Brain pericyte (primary cell): ENCODE results near the gene EDAR.

Source experiments
- DNase-seq: peaks from one replicate; pipeline ENCODE4 v3.0.0-alpha.2; 2012; ENCODE audit warnings: low read depth, low spot score

EDAR gene

DNA sequence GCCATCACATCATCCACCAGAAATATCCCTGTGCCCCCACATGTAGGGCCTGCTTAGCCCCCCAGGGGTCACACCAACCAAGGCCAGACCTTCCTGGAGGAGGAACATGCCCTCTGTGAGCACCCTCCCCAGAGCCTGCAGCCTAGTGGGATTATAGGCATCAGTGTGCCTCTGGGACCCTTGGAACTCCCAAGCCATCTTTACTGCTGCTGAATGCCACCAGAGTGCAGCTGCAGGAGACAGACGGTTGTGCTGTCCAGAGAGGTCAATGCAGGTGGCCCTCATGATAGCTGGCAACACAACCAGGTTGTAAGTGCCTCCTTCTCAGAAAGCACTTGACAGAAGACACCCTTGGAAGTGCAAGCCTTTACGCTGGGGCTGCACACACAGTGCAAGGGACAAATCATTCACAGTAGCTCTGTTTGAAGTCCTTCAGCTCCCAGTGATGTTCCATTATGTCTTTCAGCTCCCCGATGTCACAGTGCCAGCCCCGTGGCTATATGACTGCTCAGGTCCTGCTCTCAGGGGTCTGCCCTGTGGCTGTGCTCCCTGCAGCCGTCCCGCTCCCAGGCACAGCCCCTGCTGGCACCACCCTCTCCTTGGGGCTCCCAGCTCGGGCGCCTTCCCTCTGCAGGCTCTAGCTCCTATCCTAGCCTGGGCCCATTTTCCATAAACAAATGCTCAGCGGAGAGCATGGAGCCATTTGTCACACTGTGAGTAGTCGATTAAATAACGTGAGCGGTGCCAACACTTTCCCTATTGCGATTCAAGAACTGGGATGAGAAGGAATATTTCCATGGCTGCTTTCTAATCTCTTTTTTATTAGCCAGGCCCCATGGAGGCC, 65.1 kb downstream of the EDAR start:
- DNase-seq = no peak

DNA sequence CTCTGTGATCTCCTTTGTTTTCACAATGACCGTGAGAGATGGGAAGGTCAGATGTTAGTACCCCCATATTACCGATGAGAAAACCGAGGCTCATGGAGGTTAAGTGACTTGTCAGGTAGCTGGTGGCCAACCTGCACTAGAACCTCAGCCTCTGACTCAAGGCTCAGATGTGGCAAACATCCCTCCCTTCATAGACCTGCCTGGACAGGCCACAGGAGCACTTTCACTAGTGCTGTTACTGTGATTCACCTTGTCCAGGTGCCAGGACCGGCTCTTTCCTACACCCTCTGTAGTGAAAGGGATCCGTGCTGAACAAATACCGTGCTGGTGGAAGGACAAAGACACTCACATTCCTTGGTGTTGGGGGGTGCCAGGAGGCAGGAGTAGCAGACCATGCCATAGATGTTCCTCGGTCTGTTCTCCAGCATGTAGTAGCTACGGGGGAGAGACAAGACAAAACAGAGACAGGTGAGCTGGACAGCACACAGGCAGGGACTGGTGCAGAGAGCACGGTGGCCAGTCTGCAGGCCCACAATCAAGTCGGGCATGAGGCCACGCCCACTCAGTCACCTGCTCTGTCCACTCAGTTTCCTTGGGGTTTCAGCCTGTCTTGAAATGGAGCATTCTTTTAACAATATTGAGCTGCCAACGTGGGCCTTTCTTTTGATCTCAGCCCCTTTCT, 65.9 kb downstream of the EDAR start:
- DNase-seq = no peak

DNA sequence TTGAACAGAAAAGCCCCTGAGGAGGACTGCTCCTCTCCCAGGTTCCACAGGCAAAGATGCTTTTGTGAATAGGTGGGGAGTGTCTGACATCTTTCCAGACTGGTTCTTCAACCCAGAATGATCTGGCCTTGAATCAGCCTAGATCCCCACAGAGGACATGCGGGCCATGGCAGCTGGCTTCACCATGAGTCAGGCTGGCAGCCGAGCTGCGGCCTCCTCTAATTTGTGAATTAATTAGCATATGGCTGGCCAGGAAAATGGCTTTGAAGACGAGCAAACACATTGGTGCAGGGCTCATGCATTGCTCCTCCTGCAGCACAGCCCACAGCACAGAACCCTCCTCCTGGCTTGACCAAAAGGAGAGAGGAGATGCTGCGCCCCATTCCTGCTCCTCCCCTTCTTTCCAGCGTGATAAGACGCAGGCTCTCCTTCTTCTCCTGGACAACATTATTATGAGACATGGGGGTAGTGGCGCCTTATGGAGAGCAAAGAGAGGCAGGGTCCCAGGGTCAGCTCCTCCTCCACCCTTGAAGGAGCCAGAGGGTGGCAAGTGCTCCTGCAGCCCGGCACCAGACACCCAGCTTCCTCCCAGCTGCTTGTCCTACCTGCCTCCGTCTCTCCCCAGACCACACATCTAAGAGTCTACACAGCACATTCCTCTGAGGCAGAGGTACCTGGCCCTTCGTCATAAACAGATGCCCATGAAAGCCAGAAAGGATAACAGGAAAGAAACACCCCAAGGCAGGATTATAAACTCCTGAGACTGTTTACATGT, 66.7 kb downstream of the EDAR start:
- DNase-seq = no peak

DNA sequence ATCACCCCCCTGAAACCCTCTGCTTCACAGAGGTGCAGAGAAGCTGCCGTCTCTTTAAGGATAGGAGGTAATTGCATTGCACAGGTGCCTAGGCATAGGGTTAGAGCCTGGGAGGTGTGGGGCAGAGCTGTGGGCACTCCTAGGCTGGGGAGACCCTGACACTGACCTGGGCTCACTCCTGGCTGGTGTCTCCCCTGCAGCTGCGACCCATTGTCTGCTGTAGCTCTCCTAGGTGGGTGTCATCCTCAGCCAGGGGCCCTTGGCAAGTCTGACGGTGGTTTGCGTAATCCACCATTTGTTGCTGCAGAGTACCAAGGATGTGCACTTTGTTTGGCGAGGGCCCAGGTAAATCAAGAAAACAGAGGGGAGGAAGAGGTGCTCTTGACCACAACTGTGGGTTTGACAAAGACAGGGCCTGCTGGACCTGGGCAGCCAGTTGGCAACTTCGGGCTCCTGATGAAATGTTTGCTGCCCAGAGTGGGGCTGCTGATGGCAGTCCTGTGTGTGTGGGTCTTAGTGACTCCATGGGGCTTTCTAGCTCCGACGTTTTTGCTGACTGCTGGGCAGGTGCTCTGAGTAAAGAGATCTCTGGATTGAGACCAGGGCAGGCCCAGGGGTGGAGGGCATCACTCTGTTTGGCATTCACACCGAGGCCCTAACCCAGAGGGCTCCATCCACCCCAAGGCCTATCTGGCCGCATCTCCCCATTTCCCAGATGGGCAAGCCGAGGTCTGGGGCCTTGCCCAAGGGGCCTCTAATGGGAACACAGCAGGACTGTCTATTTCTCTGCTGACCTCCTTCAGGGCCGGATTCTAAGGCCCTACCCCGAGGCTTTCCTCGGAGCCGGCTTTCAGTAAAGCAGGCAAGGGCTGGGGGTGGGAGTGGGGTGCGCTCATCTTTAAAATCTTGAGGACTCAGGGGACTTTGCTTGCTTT, 67.7 kb downstream of the EDAR start:
- DNase-seq = no peak

DNA sequence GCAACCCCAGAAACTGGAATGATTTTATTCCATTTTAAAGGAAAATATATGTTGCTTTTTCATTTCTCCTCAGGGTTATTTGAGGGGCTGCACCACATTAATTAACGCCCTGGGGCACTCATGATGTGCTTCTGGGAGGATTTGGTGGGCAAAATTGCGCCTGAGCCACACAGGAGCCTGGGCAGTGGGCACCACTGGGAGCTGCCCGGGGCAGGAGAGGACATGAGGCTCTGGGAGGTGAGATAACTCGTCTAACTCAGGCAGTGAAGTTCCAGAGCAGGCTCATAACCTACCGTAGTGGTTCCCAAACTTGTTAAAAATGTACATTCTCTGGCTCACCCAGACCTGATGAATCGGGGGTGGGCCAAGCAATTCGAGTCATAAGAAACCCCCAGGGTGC, 68.3 kb downstream of the EDAR start:
- no peak for DNase-seq

DNA sequence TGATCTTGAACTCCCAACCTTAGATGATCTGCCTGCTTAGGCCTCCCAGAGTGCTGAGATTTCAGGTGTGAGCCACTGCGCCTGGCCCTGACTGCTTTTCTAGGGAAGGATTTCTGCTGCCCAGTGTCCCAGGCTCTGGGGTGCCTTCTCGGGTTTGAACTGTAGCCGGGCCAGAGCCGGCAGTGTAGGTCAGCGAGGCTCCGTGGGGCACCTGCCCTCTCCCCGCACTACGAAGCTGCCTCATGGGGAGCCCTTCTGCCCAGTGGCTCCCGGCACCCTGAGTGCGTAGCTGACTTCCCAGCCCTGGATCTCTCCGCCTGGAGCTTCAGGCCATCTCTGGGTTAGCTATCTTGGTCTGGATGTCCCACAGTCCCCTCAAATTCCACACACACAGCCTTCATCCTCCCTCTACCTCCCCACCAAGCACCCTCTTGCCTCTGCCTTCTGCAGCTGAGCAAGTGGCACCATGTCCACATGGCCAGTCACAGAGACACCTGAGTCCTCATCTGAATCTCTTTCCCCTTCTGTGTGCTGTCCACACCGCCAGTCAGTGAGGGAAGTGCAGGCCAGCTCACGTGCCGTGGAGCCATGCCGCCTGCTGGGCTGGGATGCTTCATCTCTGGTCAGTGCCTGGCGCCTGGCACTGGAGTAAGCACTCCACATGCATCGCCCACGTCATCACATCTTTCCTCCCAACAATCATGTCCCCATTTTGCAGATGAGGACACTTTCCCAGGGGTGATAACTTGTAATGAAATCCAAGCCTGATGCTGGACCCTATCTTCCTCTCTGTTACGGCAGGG, 69.2 kb downstream of the EDAR start:
- no peak for DNase-seq

DNA sequence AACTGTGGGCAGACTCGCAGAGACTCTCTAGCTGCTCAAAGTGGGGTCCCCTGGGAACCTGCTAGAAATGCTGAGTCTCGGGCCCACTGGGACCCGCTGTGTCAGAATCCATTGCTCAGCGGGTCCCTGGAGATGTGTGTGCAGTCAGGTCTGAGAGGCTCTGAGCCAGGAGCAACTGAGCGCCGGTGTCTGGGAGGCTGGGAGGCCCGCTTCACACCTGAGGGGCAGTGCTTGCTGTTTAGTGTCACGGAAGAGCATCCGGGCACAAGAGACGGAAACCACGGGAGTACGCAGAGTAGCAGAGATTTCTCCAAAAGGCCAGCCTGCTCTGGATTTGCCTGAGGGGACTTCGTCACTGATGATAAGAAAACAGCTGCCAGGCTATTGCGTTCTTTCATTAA, 70.1 kb downstream of the EDAR start:
- no peak for DNase-seq

DNA sequence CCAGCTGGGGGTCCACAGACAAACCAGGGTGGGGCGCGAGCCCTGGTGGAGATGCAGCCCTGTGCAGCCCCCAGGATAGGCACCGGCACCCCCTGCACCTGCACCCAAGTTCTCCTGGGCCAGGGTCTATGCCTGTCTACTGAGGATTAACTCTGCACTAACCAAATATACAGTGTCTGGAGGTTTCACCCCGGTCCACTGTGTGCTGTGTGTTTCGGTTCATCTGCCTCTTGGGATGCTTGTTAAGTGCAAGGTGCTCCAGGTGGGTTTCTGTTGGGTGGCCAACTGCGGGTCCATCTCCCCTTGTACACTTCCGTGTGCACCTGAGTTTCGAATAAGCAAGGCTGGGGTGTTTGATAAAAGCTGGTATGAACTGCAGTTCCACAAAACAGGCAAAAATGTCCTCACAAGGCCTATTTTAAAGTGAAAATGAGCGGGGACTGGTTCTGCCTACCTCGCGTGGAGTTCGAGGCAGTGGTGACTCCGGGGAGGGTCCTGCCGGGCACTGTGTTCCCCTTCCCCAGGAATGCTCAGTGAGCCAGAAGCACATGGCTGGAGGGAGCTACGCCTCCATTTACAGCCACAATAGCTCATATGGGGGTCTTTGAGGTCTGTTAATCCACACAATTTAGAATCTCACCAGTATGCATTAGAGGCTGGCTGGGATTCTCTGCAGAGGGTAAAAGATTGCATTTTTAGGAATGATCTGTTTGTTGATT, 70.7 kb downstream of the EDAR start:
- DNase-seq = no peak

DNA sequence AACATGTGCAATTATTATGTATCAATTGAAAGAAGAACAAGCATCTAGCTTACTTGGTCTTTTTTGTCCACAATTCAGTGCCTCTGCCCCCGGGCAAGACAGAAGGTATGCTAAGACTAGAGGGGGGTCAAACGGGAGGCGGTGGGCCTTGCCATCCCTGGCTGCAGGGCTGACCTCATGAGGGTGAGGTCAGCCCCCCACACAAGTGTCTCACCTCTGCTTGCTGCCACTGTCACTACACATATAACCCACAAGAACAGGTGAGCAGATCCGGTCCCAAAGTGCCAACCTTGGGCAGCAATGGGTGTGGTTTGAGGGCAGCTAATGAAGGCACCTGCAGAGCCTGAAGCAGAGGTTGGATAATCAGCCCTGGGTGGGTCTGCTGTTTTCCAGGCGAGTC, 71.5 kb downstream of the EDAR start:
- DNase-seq = no peak

DNA sequence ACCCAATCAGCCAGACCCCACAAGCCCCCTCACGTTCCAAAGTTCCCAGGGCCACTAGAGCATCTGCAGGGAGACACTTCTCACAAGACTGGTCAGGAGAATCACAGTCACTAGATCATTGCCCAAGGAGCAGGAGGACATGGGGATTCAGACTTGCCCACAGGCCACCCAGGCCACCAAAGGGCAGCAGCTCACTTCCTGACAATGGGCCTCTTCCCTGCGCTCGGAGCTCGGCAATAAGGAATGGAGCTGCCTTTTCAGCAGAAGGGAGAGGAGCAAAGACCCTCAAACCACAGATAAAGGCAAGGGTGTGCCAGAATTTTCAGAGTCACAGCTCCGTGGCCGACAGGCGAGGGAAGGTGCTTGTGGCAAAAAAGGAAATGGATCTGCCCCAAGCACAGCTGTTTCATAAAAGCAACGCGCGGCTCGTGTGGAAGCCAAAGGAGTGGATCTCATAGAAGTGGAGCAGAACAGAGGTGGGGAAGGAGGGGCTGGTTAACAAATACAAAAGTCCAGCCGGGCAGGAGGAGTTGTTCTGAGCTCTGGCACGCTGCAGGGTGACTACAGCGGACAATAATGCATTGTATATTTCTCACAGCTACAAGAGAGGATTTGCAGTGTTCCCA, 72.1 kb downstream of the EDAR start:
- DNase-seq = no peak

DNA sequence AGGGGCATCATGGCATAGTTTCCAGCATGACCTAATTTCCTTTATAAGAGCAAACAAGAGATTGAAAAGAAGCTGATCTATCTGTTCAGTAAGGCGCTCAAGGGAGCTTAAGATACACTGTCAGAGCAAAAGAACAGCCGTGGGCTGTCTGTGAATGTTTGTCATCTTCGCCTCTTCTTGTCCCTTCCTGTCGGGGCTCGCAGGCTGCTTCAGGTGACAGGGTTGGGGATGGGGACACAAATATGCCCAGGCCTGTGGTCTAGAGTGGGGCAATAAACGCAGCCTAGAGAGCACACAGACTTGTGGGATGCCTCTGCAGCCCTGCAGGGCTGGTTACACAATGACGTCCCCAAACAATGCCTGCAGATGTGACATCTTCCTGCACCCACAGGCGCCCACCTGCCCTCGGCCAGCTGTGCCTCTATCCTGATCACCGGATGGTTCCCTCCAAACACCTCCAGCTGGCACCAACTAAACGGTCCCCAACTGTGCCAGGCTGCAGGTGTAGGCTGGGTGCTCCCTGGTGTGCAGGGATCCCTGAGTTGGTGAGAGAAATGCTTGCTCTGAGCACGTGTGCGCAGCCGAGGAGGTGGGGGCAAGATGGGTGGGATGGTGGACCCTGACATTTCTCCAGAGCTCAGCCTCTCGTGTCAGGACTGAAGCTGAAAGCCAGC, 72.8 kb downstream of the EDAR start:
- DNase-seq = no peak

DNA sequence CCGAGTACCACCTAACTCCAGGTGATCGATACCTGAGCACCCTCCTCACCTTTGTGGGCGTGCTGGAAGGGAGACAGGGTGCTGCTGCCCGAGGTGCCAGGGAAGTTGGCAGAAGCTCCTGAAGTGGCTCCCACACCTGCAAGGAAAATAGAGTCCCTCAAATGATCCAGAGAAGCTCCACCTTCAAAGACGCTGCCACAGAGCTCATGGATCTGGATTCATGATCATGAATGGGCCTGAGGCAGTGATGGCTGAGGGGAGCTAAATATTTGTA, 76.5 kb downstream of the EDAR start:
- DNase-seq = no peak

DNA sequence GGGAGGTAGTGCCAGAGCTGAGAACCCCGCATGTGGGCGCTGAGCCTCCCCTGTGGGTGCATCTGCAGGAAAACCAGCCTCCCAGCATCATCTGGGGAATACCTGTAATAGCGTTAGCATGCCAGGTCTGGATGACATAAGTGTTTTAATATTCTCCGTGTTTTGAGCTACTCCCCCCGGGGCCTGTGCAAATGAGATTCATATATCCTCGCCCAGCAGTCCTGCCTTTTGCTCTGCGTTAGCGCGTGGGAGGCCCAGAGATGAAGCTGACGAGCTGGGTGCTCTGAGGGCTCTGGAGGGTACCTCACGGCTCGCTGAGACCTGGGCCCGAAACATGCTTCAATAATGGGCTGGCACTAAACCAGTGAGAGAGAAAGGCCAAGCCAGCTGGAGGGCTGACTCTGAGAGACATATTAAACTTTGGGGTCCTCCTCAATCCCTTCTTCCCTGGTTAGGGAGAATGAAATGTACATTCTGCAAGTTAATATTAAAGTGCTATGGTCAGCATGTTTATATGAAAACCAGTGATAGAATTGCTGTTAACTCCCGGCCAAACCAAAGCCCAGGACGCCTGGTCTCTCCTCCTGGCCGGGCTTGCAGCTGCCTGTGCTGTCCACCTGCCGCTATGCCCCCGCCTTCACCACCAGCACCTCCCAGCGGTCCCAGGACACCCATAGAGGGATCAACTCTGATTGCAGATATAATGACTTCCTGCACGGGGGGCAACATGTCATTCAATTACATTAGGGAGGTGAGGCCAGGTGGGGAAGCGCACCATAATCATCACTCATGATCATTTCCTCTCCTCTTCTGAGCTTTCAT, 77.0 kb downstream of the EDAR start:
- DNase-seq = no peak

DNA sequence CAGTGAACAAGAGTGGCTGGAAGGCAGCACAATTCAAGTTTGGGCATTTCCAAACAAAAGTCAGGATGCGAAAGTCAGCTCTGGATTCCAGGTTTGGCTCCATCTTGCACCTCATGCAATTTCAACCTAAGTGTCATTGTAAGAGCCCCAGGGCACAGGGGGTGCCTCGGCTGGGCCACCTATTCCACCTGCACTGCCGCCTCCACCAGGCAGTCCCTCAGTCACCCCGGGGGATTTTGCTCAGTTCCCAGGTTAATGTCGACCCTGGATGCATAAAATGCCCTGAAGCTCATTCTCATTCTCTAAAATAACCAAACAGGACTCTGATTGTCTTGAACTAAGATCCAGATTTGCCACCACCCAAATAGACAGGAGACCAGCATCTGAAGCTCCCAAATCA, 77.6 kb downstream of the EDAR start:
- DNase-seq = no peak

DNA sequence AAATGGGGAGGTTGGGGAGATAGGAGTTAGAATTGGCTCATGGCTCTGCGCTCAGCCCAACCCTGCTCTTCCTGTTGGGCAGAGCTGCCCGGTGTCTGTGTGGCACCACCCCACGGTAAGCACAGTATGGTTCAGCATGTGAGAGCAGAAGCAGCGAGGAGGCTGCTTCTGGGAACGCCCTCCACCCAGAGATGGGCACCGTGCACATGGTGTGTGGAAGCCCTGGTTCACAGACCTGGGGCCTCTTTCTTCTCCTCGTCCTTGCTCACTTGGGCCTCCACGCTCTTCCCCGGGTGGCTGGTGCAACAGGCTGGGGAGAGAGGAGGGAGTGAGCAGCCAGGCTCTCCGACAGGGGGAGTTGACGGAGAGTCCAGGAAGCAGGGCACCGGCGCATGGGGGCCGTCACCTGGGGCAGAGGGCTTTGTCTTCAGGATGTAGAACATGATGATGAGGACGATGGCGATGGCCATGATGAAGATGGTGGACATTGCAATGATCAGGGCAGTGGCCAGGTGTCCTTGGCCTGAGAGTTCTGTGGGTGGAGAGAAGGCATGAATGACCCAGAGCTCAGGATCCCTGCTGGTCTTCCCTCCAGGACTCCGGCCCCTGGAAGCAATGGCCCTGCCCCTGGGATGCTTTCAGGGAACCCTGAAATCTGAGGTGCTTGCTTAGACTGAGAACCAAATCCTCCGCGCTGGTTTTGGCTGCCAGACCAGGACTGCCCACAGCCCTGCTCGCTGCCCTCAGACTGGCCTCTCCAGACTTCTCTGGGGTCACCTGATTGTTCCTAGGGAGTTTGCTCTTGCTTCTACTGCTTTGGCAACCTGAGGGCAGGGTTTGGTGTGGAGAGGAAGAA, 78.3 kb downstream of the EDAR start:
- DNase-seq = no peak

DNA sequence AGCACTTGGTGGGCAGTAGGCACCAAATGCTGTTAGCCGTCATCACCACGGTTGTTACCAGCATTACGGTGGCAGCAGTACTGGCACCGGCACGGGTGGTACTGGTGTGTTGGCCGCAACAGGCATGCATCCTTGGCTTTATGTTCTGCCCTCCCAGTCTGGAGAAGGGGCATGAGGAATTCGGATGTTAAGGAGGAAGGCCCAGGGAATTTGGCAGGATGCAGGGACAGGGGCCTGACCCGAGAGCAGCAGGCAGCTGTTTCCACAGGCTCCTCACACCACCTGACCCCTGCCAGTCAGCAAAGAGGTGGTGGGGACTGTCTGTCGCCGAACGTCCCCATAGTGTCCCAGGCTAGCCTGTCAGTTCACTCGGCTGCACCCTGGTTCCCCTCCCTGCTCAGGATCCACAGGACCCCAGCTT, 79.0 kb downstream of the EDAR start:
- no peak for DNase-seq

DNA sequence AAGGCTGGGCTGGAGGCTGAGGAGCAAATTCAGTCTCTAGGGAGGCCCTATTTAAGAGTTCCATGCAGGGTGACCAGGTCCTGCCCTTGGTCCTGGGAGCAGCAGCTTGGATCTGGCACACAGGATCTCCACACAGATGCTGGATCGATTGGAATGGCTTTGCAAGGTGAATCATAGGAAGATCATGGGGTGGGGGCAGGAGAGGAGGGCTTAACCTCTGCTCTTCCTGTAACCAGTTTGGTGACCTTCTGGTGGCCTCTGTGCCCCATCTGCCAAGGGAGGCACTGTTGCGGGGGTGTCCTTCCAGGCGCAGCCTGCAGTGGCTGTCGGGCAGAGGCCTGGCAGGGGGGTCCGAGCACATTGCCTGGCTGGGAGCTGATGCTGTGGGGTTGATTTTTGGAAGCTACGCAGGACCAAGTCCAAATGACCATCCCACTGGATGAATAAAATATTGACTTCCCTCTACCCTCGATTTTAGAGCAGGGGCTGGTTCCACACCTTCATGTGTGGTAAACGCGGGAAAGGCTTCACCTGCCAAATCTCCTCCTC, 79.7 kb downstream of the EDAR start:
- no peak for DNase-seq
